K562 (cell line): ENCODE results near the gene BNC2. TPM values are rescaled to one million over a fixed set of nuclear protein-coding genes. Genes with fewer than 3 reads are reported as not detected.

Experiments
- ATAC-seq: fragments of 200-7000 bp; cut with Tn5 transposase; 3 replicates; pipeline ENCODE4 v1.9.1; 2020; ENCODE audit warnings: moderate library complexity
- BruUV-seq: library from RNA; stranded (reverse); fragments of 400-500 nt; replicated peaks from 2 replicates; lab custom pipeline; 2021; lab: Mats Ljungman, UMichigan
- CTCF ChIA-PET: fragments of 300-600 bp; formaldehyde crosslinking; extraction: SDS; loops from one replicate; lab custom pipeline; 2021; ENCODE audit warnings: low intra/inter-chr PET ratio; lab: Yijun Ruan, JAX
- POLR2A ChIA-PET: fragments of 300-600, 350-650 bp; sonication (Branson Sonifier 250); formaldehyde crosslinking; extraction: SDS; loops from one replicate; lab custom pipeline; 2021; ENCODE audit warnings: antibody characterized with exemption, inconsistent platforms; lab: Yijun Ruan, JAX
- DNase-seq, 4 experiments: peaks; one replicate each; pipeline versions ENCODE4 v3.0.0 to v3.0.0-alpha.2; 2011 to 2018; ENCODE audit warnings: low spot score in 3 of 4, mixed read lengths in 3 of 4; ENCODE audit errors: extremely low read depth in 1 of 4
- FAIRE-seq: peaks from 2 replicates; lab custom pipeline; 2011; peaks lifted over from hg19 to GRCh38; lab: Jason Lieb, UNC
- H2AFZ ChIP-seq: 2 replicates; pipeline ENCODE4 v1.6.0; 2011; ENCODE audit warnings: low read depth, low read length, control low read depth, inconsistent platforms
- H3K27ac ChIP-seq: fragments of 200-600 bp; 3 replicates; pipeline ENCODE4 v1.8.0; 2011; ENCODE audit warnings: low read depth, mild to moderate bottlenecking, control low read depth, inconsistent platforms, low read length, moderate library complexity, mixed read lengths; ENCODE audit errors: extremely low read depth
- H3K27me3 ChIP-seq, 2 experiments: fragments of 300-600 bp in 1 of 2; 2 replicates in 1 of 2; 3 replicates in 1 of 2; pipeline versions ENCODE4 v1.6.0 to v1.8.0; 2011; ENCODE audit warnings: inconsistent platforms in 2 of 2, low read length in 2 of 2, mild to moderate bottlenecking in 1 of 2, mixed read lengths in 1 of 2, moderate library complexity in 1 of 2; ENCODE audit not compliant: control insufficient read depth in 2 of 2, insufficient read depth in 2 of 2
- H3K36me3 ChIP-seq: fragments of 300-600 bp; 3 replicates; pipeline ENCODE4 v1.8.0; 2011; ENCODE audit warnings: mild to moderate bottlenecking, low read length, inconsistent platforms; ENCODE audit not compliant: control insufficient read depth, insufficient read depth
- H3K4me1 ChIP-seq, 2 experiments: fragments of 200-600 bp in 1 of 2; replicated peaks in 1 of 2; 2 replicates in 1 of 2; 3 replicates in 1 of 2; pipeline versions ENCODE4 v1.5.1 to v1.8.0; 2011; ENCODE audit warnings: inconsistent platforms in 2 of 2, low read length in 2 of 2, mild to moderate bottlenecking in 1 of 2, mixed read lengths in 1 of 2, moderate library complexity in 1 of 2; ENCODE audit not compliant: control insufficient read depth in 2 of 2, insufficient read depth in 2 of 2
- H3K4me2 ChIP-seq: 2 replicates; pipeline ENCODE4 v1.6.1; 2011; ENCODE audit warnings: low read length, control low read depth, inconsistent platforms, mixed read lengths; ENCODE audit not compliant: insufficient read depth
- H3K4me3 ChIP-seq: fragments of 200-600 bp; sonication (generic), shearing (Covaris generic); 2 replicates; pipeline ENCODE4 v1.5.1; 2016; ENCODE audit warnings: control low read depth, inconsistent platforms
- H3K79me2 ChIP-seq: fragments of 200-600 bp; 3 replicates; pipeline ENCODE4 v1.8.0; 2011; ENCODE audit warnings: low read length, inconsistent platforms; ENCODE audit not compliant: control insufficient read depth, insufficient read depth
- H3K9ac ChIP-seq, 2 experiments: 2 replicates each; pipeline versions ENCODE4 v1.6.0 to v1.6.1; 2011; ENCODE audit warnings: low read depth in 2 of 2, low read length in 2 of 2, control low read depth in 1 of 2, inconsistent platforms in 1 of 2, mild to moderate bottlenecking in 1 of 2, mixed read lengths in 1 of 2; ENCODE audit not compliant: insufficient read depth in 1 of 2
- H3K9me1 ChIP-seq: one replicate; pipeline ENCODE4 v1.6.0; 2011; ENCODE audit warnings: inconsistent platforms, mild to moderate bottlenecking, low read length, moderate library complexity; ENCODE audit not compliant: control insufficient read depth, insufficient read depth
- H3K9me3 ChIP-seq: replicated peaks from 2 replicates; pipeline ENCODE4 v1.5.1; 2011; ENCODE audit warnings: low read depth, low read length, inconsistent platforms; ENCODE audit not compliant: control insufficient read depth, insufficient read depth
- H4K20me1 ChIP-seq: replicated peaks from 2 replicates; pipeline ENCODE4 v1.6.1; 2011; ENCODE audit warnings: low read length, inconsistent platforms, mixed read lengths; ENCODE audit not compliant: control insufficient read depth, insufficient read depth
- ARNT ChIP-seq, 2 experiments: fragments of 450-650 bp; IDR thresholded peaks; 2 replicates each; pipeline ENCODE4 v1.6.1; 2016; ENCODE audit warnings: mild to moderate bottlenecking in 1 of 2
- HMBOX1 ChIP-seq: sonication (generic); IDR thresholded peaks from 2 replicates; pipeline ENCODE4 v1.6.1; 2016
- MGA ChIP-seq: fragments of 450-650 bp; IDR thresholded peaks from 2 replicates; pipeline ENCODE4 v1.6.1; 2016; ENCODE audit warnings: mild to moderate bottlenecking, moderate library complexity
- RFX5 ChIP-seq: IDR thresholded peaks from 2 replicates; pipeline ENCODE4 v1.6.1; 2011; ENCODE audit warnings: low read depth, mild to moderate bottlenecking, improper control_type of control experiment, low read length
- ZNF217 ChIP-seq: sonication (generic); formaldehyde crosslinking; IDR thresholded peaks from 2 replicates; pipeline ENCODE4 v1.8.0; 2022; ENCODE audit warnings: mild to moderate bottlenecking, missing genetic modification reagents
- ZNF699 ChIP-seq: fragments of 250-450 bp; sonication (Bioruptor Pico); IDR thresholded peaks from 2 replicates; pipeline ENCODE4 v1.8.0; 2021; ENCODE audit warnings: mild to moderate bottlenecking, moderate library complexity; ENCODE audit not compliant: insufficient replicate concordance
- WGBS: fragments of 100-300 bp; shearing (Covaris generic); methylation state at CpG from one replicate; pipeline ENCODE4 v1.1.6; 2016; ENCODE audit warnings: low coverage, mixed read lengths; ENCODE audit not compliant: insufficient coverage; ENCODE audit errors: missing lambda C conversion rate; 5-methylcytosine and 5-hydroxymethylcytosine counted together
- in situ Hi-C: fragments of 300-500 bp; cut with MboI; formaldehyde crosslinking; loops from 4 replicates; pipeline ENCODE4 v1.15.0; 2018; ENCODE audit warnings: inconsistent platforms, mixed read lengths
- intact Hi-C: fragments of 100-400 bp; cut with micrococcal nuclease; formaldehyde crosslinking; loops from 2 replicates; pipeline ENCODE4 v1.14.2; 2022
- polyA plus RNA-seq, 8 experiments: library from polyadenylated mRNA; depleted of rRNA in 4 of 8; stranded (reverse) in 5 of 8; unstranded in 3 of 8; fragments of >200 nt; fragmentation: Nextera tagmentation in 2 of 8; fragmentation: Illumina TruSeq in 1 of 8; extraction: Ambion mirVana in 2 of 8; extraction: Trizol in 1 of 8; gene quantifications; 2 replicates each; pipeline versions ENCODE4 v1.2.1 to v1.2.3, GENCODE V29; 2011 to 2014; ENCODE audit warnings: inconsistent platforms in 1 of 8, missing spikeins in 1 of 8
- total RNA-seq, 7 experiments: library from RNA; depleted of rRNA in 6 of 7; stranded (reverse); fragments of >200 nt in 6 of 7; fragmentation: Illumina TruSeq in 2 of 7; extraction: Trizol in 2 of 7; gene quantifications; 2 replicates each; pipeline versions ENCODE4 v1.2.1 to v1.2.3, GENCODE V29; 2011 to 2021; ENCODE audit warnings: low replicate concordance in 1 of 7
- TF ChIP-seq, protein P1 (sequence below): fragments of 250-450 bp; sonication (Bioruptor Pico); IDR thresholded peaks from 2 replicates; pipeline ENCODE4 v1.4.0; 2020; ENCODE audit warnings: mild to moderate bottlenecking

BNC2 gene
- total and polyA plus RNA-seq, 9 of the 15 experiments (the other 6 are each of a cell fraction or from before 2014, with no cell fraction given): not detected

- Histone ChIP-seq H3K9me1 (no peaks in the 10 kb centered on the region), H3K36me3 (no peaks in the 10 kb centered on the region), H3K9me3 (no peaks in the 10 kb centered on the region), H3K9ac (no peak overlapping the region), H3K79me2 (no peaks in the 10 kb centered on the region), H4K20me1 (no peaks in the 10 kb centered on the region), H2AFZ (no peak overlapping the region), H3K4me3 (no peak overlapping the region), H3K27me3 (no peaks in the 10 kb centered on the region), H3K4me1 (no peaks in the 10 kb centered on the region), H3K4me2 (no peak overlapping the region), H3K27ac (no peak overlapping the region)
- ChIA-PET CTCF (no interaction called here), POLR2A (no interaction called here)
- no peak for TF ChIP-seq ZNF699 (CRISPR knock-in tag)
- no peak for TF ChIP-seq ARNT (IDR thresholded peaks at IDR 0.05)
- TF ChIP-seq RFX5: no peak
- TF ChIP-seq, protein P1, sequence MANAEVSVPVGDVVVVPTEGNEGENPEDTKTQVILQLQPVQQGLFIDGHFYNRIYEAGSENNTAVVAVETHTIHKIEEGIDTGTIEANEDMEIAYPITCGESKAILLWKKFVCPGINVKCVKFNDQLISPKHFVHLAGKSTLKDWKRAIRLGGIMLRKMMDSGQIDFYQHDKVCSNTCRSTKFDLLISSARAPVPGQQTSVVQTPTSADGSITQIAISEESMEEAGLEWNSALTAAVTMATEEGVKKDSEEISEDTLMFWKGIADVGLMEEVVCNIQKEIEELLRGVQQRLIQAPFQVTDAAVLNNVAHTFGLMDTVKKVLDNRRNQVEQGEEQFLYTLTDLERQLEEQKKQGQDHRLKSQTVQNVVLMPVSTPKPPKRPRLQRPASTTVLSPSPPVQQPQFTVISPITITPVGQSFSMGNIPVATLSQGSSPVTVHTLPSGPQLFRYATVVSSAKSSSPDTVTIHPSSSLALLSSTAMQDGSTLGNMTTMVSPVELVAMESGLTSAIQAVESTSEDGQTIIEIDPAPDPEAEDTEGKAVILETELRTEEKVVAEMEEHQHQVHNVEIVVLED (CRISPR knock-in tag): no peak
- TF ChIP-seq MGA: no peak
- no peak for TF ChIP-seq ZNF217 (CRISPR knock-in tag)
- no peak for TF ChIP-seq HMBOX1
- intact Hi-C loops (no loop called here), in situ Hi-C loops (no loop called here)
- DNase-seq (no peak), FAIRE-seq (no peak), ATAC-seq (no peak)
- no TSS peak for BruUV-seq
- WGBS: 2% methylated on average over 6 of the region's 6 CpGs
Observed at GRCh38 chr9:16873126-16873802, 2.8 kb upstream of the BNC2 start.
